Stimulated activated CD4-positive, alpha-beta T cell treated with anti-CD3 and anti-CD28 coated beads, Interleukin-4, amount 100 ng/mL, for 48 hours (primary cell): ENCODE data around the gene DYNC1I1.

Source experiments
- DNase-seq, 2 donors: peaks; one replicate each; pipeline ENCODE4 v3.0.0-alpha.2; 2020; ENCODE audit warnings: low read depth in 2 of 2

DYNC1I1 gene

DNA sequence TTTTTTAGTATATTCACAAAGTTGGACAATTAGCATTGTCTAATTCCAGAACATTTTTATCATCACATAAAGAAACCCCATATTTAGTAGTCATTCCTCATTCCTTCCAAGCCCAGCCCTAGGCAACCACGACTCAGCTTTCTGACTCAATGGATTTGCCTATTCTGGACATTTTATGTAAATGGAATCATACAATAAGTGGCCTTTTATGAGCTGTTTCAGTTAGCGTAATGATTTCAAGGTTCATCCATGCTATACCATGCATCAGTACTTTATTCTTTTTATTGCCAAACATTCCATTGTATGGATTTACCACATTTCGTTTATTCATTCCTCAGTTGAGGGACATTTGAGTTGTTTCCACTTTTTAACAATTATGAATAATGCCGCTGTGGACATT is 249.2 kb downstream of the DYNC1I1 start:
- DNase-seq = no peak

DNA sequence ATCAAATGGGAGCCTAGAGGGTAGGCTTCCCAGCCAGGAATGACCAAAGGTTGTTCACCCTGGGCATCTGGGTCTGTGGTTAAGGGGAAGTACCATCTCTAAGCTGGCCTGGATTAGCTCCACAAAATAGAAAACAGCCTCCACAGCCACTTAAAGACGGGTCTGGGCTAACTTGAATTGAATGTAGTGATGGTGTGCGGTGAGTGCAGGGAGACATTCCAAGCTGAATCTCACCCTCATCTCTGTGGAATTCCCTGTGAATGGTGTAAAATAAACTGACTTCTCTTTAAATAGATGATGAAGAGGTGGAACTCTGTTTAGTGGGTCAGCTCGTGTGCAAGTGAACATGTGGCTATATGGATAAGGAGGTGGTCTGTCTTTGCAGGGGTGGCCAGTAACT is 251.0 kb downstream of the DYNC1I1 start:
- DNase-seq = no peak

- no peak for DNase-seq
These were observed 253.7 kb downstream of the DYNC1I1 start for GRCh38 chr7:96026010-96026409.

GRCh38 chr7:96026611-96027010 is 254.3 kb downstream of the DYNC1I1 start:
- DNase-seq = no peak

- no peak for DNase-seq
These were observed 256.4 kb downstream of the DYNC1I1 start for GRCh38 chr7:96028729-96029128.

DNA sequence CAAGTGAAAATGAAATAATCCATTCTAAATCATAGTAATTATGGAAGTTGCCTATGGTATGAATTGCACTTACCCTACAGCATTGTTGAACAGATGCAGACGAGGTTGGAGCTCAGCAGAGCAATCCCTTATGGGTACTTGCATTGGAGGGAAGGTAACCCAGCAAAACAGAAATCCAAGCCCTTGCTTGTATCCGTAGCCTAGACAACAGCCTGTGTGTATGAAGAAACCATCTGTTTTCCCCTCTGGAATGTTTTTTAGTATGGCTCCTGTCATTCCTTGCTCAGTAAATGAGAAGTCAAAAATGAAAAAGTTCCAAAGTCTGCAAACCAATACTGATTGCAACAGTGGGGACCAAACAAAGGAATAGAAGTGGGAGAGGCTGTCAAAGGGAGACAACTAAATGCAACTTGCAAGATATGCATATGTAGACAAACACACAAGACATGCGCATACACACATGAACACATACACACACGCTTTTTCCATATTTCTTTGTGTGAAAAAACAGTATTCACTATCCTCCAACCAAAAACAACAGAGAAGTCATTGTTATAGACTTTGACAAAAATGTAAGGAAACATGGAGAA is 260.8 kb downstream of the DYNC1I1 start:
- no peak for DNase-seq

DNA sequence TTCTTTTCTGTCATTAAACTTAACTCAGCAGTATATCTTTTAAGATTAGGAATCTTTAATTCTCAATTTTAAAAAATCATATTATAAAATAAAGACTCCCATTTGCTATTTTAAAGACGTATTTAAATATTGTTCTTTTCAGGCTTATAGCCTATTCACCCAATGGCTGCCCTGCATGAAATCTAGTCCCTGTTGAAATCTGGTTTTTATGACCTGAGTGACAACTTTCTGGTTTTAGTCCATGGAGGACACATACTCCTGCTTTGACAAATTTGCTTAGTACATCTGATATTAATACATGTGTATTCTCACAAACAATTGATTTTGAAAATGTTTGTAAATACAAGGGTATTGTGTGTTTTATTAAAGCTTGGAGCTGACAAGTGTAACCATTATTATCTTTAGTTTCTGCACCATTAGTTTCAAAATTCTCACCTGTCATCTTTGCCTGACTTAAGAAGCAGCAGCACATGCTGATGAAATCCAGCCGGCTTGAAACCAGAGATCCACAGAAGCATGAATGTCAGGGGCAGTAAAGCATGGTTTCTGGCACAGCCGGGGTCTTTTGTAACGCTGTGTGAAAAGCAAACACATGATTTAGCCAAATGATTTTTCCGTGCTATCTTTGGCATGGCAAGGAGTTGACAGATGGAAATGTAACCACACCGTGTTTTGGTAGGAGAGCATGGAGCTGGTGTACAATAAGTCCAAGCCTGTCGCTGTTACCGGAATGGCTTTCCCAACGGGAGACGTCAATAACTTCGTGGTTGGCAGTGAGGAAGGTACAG is 262.8 kb downstream of the DYNC1I1 start:
- no peak for DNase-seq

GRCh38 chr7:96040250-96040772 is 268.0 kb downstream of the DYNC1I1 start:
- DNase-seq = no peak

DNA sequence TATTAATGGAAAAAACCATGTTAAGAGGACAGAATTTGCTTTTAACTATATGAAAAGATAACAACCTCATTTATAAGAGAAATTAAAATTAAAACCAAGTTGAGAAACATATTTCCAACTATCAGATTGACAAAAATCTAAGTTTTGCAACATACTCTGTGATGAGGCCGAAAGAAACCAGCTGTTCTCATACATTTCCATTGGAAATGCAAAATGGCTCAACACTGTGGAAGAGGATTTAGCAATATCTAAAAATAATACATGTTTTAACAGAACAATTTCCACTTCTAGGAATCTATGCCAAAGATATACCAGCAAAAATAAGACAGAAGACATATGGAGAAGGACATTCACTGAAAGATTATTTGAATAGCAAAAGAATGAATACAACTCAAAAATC is 268.8 kb downstream of the DYNC1I1 start:
- no peak for DNase-seq

DNA sequence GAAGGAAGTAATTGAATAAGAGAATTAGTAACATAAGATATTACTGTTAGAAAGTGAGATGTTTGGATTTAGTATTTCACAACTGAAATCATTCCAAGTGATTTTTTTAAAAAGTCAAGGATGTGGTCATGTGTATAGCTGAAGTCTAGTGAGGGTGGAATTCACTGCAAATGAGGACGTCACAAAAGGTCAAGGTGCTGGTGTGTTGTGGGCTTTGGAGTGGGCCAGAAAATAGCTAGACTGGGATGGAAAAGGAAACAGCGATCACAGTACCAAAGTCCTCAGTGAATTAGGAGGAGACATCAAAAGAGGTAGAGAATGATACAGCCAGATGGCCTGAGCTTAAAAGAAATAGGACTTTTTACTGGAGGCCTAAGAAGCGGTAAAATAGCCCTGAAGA is 272.8 kb downstream of the DYNC1I1 start:
- no peak for DNase-seq

GRCh38 chr7:96045919-96046318 is 273.6 kb downstream of the DYNC1I1 start:
- no peak for DNase-seq

DNA sequence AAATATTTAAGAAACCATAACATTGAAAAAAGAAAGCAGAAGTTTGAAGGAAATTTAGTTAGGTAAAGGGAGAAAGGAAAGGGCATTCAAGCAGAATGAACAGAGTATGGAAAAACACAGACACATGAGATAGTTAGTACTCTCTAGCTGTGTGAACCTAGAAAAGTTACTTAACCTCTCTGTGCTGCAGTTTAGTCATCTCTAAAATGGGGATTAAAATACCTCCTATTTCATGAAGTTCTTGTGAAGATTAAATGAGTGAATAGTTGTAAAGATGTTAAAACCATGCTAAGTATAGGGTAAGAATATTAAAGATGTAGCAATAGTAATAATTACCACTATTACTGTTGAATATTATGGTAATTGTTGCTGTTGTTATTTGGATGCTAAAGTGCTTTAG is 279.9 kb downstream of the DYNC1I1 start:
- no peak for DNase-seq

- DNase-seq = no peak
These were observed 280.6 kb downstream of the DYNC1I1 start for GRCh38 chr7:96052860-96053470.

DNA sequence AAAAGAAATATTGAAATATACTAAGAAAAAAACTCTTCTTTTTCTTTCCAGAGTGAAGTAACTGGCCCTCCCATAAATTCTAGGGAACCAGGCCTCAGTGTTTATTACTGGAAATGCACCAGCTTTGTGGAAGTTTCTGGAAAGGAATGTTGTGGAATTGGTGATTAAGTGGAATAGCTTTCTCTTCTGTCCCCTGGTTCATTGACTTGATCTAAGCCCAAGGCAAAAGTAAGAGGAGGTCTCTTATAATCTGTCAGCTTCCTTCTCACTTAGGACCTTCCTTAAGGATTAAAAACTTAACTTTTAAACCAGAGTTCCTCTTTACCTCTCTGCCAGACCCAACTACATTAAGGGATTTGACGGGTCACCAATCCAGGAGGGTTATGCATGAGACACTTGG is 283.4 kb downstream of the DYNC1I1 start:
- no peak for DNase-seq

- DNase-seq = no peak
These were observed 286.7 kb downstream of the DYNC1I1 start for GRCh38 chr7:96059075-96059474.

DNA sequence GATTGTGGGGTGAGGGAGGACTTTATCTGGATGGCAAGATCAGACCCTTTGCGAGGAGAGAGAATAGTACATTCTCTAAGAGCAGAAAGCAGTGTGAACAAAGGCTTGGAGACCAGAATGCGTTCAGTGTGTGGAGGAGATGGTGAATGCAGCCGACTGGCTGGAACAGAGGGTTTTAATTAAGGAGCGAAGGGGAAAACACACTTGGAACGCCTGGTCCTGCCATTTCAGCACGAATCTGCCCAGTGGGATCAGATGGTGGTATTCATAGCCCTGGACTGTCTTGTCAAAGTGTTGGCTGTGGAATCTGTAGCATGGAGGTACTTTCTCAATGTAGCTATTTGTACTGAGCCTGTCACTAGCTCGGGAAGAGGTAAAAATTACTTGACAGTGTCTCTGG is 288.7 kb downstream of the DYNC1I1 start:
- DNase-seq = no peak

GRCh38 chr7:96061844-96062243 is 289.5 kb downstream of the DYNC1I1 start:
- DNase-seq = no peak

GRCh38 chr7:96067321-96067720 is 295.0 kb downstream of the DYNC1I1 start:
- no peak for DNase-seq

GRCh38 chr7:96069401-96069800 is 297.0 kb downstream of the DYNC1I1 start:
- no peak for DNase-seq

DNA sequence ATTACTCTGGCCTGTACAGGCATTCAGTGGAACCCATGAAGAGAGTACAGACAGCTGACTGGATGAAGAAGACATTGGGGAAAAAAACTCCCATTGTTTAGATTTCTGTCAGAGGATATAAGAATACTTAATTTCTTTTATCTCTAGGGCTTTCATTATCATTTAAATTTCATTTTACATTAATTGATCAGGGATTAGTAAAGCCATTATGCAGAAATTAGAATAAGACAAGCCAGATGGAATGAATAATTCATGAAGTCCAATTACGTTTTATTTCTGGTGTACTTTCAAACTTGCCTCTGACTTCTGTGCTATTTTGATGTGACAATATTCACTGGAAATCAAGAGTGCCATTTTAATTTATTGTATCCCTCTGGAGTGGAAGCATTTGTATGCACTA is 302.5 kb downstream of the DYNC1I1 start:
- no peak for DNase-seq

DNA sequence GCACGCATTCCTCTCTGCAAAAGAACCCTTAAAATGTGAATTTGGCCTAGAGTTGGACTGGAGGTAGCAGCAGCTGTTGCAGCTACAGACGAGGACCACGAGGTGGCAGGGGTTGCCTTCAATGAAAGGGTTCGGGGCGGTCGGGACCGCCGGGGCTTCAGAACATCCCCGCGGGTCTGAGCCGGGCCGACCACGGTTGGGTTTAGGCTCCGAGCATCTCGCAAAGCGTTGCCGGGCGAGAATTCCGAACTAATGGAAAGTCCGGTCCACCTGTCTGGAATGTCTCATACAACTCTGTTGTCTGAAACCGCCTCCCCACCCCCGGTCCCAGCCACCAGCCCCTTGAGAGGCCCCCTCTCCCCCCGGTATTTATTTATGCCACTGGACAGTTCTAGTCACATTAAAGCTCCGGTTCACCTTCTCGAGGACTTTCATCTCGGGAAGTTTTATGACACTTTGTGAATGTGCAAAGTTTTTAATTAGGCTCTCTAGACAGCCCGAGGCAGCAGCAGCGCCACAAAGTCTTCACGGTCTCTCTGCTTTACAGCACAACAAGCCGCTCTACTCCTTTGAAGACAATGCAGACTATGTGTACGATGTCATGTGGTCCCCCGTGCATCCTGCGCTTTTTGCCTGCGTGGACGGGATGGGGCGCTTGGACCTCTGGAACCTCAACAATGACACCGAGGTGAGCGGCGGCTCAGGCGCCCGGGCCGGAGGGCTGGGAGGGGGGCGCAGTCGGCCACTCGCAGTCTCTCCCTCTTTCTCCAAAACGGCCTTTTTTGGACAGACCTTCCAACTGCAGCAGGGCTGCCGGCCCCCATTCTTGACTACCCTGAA is 303.4 kb downstream of the DYNC1I1 start:
- peak; percentile 27 to 31 for DNase-seq

- no peak for DNase-seq
These were observed 304.0 kb downstream of the DYNC1I1 start for GRCh38 chr7:96076350-96076707.
